ENCODE results near the gene TSPAN3. TPM values are rescaled to one million over a fixed set of nuclear protein-coding genes. Genes with fewer than 3 reads are reported as not detected.
A peak's percentile ranks its signal among the peaks of the same experiment; 100 is the strongest.

Gene TSPAN3
- total RNA-seq, 4 donors from 2014 or later = 229 to 361 (median 341) TPM

GRCh38 chr15:77042955-77043920, 27.7 kb downstream of the TSPAN3 start:
- no peaks in the 10 kb centered on the region for H3K9me3 ChIP-seq
- peaks cover 8 to 29% of the 10 kb centered on the region in 2 donors for H3K4me1 ChIP-seq
- ATAC-seq = no peak
- TF ChIP-seq POLR2A (IDR thresholded peaks at IDR 0.05) = no peak
- TF ChIP-seq, protein P1, sequence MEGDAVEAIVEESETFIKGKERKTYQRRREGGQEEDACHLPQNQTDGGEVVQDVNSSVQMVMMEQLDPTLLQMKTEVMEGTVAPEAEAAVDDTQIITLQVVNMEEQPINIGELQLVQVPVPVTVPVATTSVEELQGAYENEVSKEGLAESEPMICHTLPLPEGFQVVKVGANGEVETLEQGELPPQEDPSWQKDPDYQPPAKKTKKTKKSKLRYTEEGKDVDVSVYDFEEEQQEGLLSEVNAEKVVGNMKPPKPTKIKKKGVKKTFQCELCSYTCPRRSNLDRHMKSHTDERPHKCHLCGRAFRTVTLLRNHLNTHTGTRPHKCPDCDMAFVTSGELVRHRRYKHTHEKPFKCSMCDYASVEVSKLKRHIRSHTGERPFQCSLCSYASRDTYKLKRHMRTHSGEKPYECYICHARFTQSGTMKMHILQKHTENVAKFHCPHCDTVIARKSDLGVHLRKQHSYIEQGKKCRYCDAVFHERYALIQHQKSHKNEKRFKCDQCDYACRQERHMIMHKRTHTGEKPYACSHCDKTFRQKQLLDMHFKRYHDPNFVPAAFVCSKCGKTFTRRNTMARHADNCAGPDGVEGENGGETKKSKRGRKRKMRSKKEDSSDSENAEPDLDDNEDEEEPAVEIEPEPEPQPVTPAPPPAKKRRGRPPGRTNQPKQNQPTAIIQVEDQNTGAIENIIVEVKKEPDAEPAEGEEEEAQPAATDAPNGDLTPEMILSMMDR (IDR thresholded peaks at IDR 0.05 in 4 of 5, conservative IDR thresholded peaks at IDR 0.05 in 1 of 5) = no peak
- DNase-seq = no peak
- H3K4me3 ChIP-seq = no peak overlapping the region
- in situ Hi-C loops (cut with MboI; ENCODE audit: low sequenced_read_pairs in 4 of 4) = no loop called here
- intact Hi-C loops (cut with DNase I; ENCODE audit: low total_unique reads) = no loop called here
- H3K27me3 ChIP-seq = no peaks in the 10 kb centered on the region
- peak overlapping the region in 2 of 4 donors; percentile 62 to 63 for H3K27ac ChIP-seq
- peaks cover 0 to 22% of the 10 kb centered on the region in 2 donors for H3K36me3 ChIP-seq

GRCh38 chr15:77042245-77042919, 28.5 kb downstream of the TSPAN3 start:
- no peak overlapping the region for H3K4me3 ChIP-seq
- in situ Hi-C loops (cut with MboI; ENCODE audit: low sequenced_read_pairs in 4 of 4) = no loop called here
- no peaks in the 10 kb centered on the region for H3K27me3 ChIP-seq
- intact Hi-C loops (cut with DNase I; ENCODE audit: low total_unique reads) = no loop called here
- H3K4me1 ChIP-seq = peaks cover 8 to 29% of the 10 kb centered on the region in 2 donors
- H3K9me3 ChIP-seq = no peaks in the 10 kb centered on the region
- peak overlapping the region in 1 of 4 donors; percentile 62 for H3K27ac ChIP-seq
- ATAC-seq (no peak), DNase-seq (no peak)
- H3K36me3 ChIP-seq = peaks cover 0 to 22% of the 10 kb centered on the region in 2 donors
- TF ChIP-seq, protein P1 (IDR thresholded peaks at IDR 0.05 in 4 of 5, conservative IDR thresholded peaks at IDR 0.05 in 1 of 5) = no peak
- TF ChIP-seq POLR2A (IDR thresholded peaks at IDR 0.05) = no peak

GRCh38 chr15:77040673-77041072, 30.2 kb downstream of the TSPAN3 start:
- ATAC-seq (peak; percentile 30 to 40), DNase-seq (no peak)
- peaks cover 0 to 14% of the 10 kb centered on the region in 2 donors for H3K36me3 ChIP-seq
- H3K4me1 ChIP-seq = peaks cover 8 to 20% of the 10 kb centered on the region in 2 donors
- TF ChIP-seq, protein P1 (IDR thresholded peaks at IDR 0.05 in 4 of 5, conservative IDR thresholded peaks at IDR 0.05 in 1 of 5) = no peak
- TF ChIP-seq POLR2A (IDR thresholded peaks at IDR 0.05) = no peak
- H3K4me3 ChIP-seq = no peak overlapping the region
- peak overlapping the region in 3 of 4 donors; percentile 15 to 62 (median 57) for H3K27ac ChIP-seq
- in situ Hi-C loops (cut with MboI; ENCODE audit: low sequenced_read_pairs in 4 of 4) (no loop called here), intact Hi-C loops (cut with DNase I; ENCODE audit: low total_unique reads) (no loop called here)
- no peaks in the 10 kb centered on the region for H3K27me3 ChIP-seq
- H3K9me3 ChIP-seq = no peaks in the 10 kb centered on the region

DNA sequence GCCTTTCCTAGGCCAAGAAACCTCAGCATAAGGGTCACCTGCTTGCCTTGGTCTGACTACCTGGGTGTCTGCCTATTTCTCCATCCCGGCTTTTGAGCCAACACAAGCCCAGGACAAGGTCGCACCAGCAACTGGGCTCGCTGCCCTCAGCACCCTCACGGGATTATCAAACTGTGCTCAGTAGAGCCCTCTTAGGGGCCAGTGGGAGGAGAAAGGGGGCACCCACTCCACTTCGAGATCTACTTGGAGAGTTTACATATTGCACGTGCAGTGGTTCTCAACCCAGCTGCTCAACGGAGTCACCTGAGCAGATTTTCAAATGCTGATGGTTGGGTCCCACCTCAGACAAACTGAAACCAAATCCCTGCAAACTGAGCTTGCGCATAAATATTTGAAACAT, 31.1 kb downstream of the TSPAN3 start:
- no peak for DNase-seq
- ATAC-seq = no peak
- in situ Hi-C loops (cut with MboI; ENCODE audit: low sequenced_read_pairs in 4 of 4) (no loop called here), intact Hi-C loops (cut with DNase I; ENCODE audit: low total_unique reads) (no loop called here)
- Histone ChIP-seq H3K36me3 (peaks cover 0 to 14% of the 10 kb centered on the region in 2 donors), H3K27me3 (no peaks in the 10 kb centered on the region), H3K27ac (peak overlapping the region in 2 of 4 donors; percentile 23 to 45), H3K4me3 (no peak overlapping the region), H3K4me1 (peaks cover 9 to 17% of the 10 kb centered on the region in 2 donors), H3K9me3 (no peaks in the 10 kb centered on the region)
- TF ChIP-seq, protein P1 (IDR thresholded peaks at IDR 0.05 in 4 of 5, conservative IDR thresholded peaks at IDR 0.05 in 1 of 5) = no peak
- TF ChIP-seq POLR2A (IDR thresholded peaks at IDR 0.05) = no peak

Data from gastrocnemius medialis (tissue), 4 donors.